Mucosa of rectum (tissue), 2 donors: Measurements from ENCODE around the gene NCAPH2.
A peak's percentile ranks its signal among the peaks of the same experiment; 100 is the strongest.
"Not testable (repeated sequence)": the region's sequence is repeated elsewhere in the genome, so short reads cannot be mapped to it uniquely, and the experiment has no call there.

Experiments
- H3K27ac ChIP-seq, 2 donors: one replicate each; pipeline ENCODE4 v1.7.0; 2013; ENCODE audit warnings: inconsistent platforms in 2 of 2, low read depth in 2 of 2, low read length in 2 of 2
- H3K27me3 ChIP-seq, 2 donors: one replicate each; pipeline ENCODE4 v1.7.0; 2013; ENCODE audit warnings: low read length in 2 of 2; ENCODE audit not compliant: control insufficient read depth in 2 of 2, insufficient read depth in 2 of 2
- H3K36me3 ChIP-seq, 2 donors: one replicate each; pipeline ENCODE4 v1.7.0; 2013; ENCODE audit warnings: low read length in 2 of 2; ENCODE audit not compliant: control insufficient read depth in 2 of 2, insufficient read depth in 2 of 2
- H3K4me1 ChIP-seq, 2 donors: one replicate each; pipeline ENCODE4 v1.7.0; 2013; ENCODE audit warnings: low read length in 2 of 2, mild to moderate bottlenecking in 1 of 2; ENCODE audit not compliant: control insufficient read depth in 2 of 2, insufficient read depth in 2 of 2
- H3K4me3 ChIP-seq, 2 donors: one replicate each; pipeline ENCODE4 v1.7.0; 2013; ENCODE audit warnings: low read length in 2 of 2
- H3K9ac ChIP-seq, 2 donors: one replicate each; pipeline ENCODE4 v1.7.0; 2013; ENCODE audit warnings: low read length in 2 of 2, low read depth in 1 of 2, mild to moderate bottlenecking in 1 of 2
- H3K9me3 ChIP-seq, 2 donors: one replicate each; pipeline ENCODE4 v1.7.0; 2013; ENCODE audit warnings: low read length in 2 of 2; ENCODE audit not compliant: control insufficient read depth in 2 of 2
- donor health status: healthy.
- donor health status: Normal muscosa, but diverticular disease.

The NCAPH2 gene

DNA sequence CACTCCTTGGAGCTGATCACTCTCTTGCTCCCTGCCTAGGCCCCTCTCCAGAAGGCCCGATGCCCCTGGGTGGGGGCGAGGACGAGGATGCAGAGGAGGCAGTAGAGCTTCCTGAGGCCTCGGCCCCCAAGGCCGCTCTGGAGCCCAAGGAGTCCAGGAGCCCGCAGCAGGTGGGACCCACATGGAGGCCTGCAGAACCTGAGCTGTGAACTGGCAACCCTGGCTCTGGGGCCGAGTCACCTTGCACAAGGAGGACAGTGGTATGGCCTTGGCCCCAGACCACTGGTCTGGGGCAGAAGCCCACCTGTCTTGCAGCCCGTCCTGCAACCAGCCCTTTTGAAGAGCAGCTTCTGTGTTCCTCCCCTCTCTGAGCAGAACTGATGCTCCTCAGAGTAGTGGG lies 11.1 kb downstream of the NCAPH2 start:
- Histone ChIP-seq H3K9me3 (no peaks in the 10 kb centered on the region), H3K4me1 (peaks cover 10 to 15% of the 10 kb centered on the region in 2 donors), H3K9ac (no peak overlapping the region), H3K27me3 (no peaks in the 10 kb centered on the region), H3K36me3 (peaks cover 52 to 61% of the 10 kb centered on the region in 2 donors), H3K4me3 (no peak overlapping the region), H3K27ac (no peak overlapping the region)

GRCh38 chr22:50520184-50520583 lies 12.2 kb downstream of the NCAPH2 start:
- H3K4me1 ChIP-seq, result peaks cover 17 to 21% of the 10 kb centered on the region in 2 donors
- not testable (repeated sequence) for H3K27me3 ChIP-seq, H3K4me3 ChIP-seq, H3K9me3 ChIP-seq, H3K9ac ChIP-seq, H3K27ac ChIP-seq
- H3K36me3 ChIP-seq, result peaks cover 52 to 56% of the 10 kb centered on the region in 2 donors

DNA sequence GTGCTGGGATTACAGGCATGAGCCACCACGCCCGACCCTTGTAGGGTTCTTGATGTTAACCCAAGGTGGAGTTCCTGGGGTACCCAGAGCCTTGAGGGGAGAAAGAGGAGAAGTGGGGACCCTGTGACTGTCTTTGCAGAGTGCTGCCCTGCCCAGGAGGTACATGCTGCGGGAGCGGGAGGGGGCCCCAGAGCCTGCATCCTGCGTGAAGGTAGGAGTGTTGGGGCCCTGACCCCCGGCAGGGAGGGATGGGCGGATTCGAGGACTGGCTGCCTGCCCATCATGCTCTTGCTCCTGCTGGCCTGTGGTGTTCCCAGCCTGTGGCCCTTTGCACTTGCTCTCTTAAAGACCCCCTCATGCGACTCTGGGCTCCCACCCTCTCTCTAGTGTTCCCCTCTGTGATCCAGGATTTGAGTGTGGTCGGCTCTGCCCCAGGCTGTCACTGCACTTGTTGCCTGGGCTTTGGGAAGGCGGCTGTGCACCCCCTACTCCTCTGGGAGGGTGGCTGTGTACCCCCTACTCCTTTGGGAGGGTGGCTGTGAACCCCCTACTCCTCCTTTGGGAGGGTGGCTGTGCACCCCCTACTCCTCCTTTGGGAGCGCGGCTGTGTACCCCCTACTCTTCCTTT lies 12.9 kb downstream of the NCAPH2 start:
- H3K27ac ChIP-seq, result no peak overlapping the region
- H3K4me1 ChIP-seq, result peaks cover 17 to 21% of the 10 kb centered on the region in 2 donors
- H3K9me3 ChIP-seq, result no peaks in the 10 kb centered on the region
- no peaks in the 10 kb centered on the region for H3K27me3 ChIP-seq
- peaks cover 52 to 56% of the 10 kb centered on the region in 2 donors for H3K36me3 ChIP-seq
- no peak overlapping the region for H3K4me3 ChIP-seq
- no peak overlapping the region for H3K9ac ChIP-seq

DNA sequence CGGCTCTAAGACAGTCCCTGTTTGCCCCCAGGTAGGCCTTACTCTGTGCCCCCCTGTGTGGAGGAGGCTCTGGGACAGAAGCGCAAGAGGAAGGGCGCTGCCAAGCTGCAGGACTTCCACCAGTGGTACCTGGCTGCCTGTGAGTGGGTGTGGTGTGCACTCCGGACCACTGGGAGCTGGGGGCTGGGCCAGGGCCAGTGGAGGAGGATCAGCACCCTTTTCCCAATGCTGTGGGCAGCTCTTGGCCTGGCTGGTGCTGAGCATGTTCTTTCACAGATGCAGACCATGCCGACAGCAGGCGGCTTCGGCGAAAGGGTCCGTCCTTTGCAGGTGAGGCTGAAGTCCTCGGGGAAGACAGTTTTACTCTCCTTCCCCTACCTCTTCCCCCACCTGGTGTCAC lies 13.7 kb downstream of the NCAPH2 start:
- H3K9ac ChIP-seq, result no peak overlapping the region
- no peaks in the 10 kb centered on the region for H3K27me3 ChIP-seq
- H3K9me3 ChIP-seq, result no peaks in the 10 kb centered on the region
- H3K36me3 ChIP-seq, result peaks cover 46 to 52% of the 10 kb centered on the region in 2 donors
- H3K4me1 ChIP-seq, result peaks cover 23 to 24% of the 10 kb centered on the region in 2 donors
- no peak overlapping the region for H3K27ac ChIP-seq
- no peak overlapping the region for H3K4me3 ChIP-seq

DNA sequence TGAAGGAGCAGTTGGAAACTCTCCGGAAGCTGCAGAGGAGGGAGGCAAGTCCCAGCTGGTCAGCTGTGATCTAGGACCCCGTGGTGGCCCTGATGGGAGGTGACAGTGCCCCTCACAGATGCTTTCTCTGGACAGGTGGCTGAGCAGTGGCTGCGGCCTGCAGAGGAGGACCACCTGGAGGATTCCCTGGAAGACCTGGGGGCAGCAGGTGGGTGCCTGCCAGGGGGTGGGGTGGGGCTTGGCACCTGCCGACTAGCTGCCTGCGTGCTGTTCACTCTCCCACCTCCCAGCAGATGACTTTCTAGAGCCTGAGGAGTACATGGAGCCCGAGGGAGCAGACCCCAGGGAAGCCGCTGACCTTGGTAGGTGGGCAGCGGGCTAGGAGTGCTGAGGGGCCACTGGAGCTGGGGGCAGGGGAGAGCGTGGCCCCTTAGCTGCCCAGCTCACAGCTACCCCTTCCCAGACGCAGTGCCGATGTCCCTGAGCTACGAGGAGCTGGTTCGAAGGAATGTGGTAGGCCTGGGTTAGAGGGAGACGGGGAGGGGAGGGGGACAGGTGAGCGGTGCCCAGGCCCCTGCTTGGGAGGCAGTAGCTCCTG lies 14.3 kb downstream of the NCAPH2 start:
- Histone ChIP-seq H3K27me3 (no peaks in the 10 kb centered on the region), H3K9me3 (no peaks in the 10 kb centered on the region), H3K4me3 (no peak overlapping the region), H3K4me1 (peaks cover 26 to 30% of the 10 kb centered on the region in 2 donors), H3K9ac (no peak overlapping the region), H3K27ac (no peak overlapping the region), H3K36me3 (peaks cover 42 to 48% of the 10 kb centered on the region in 2 donors)

DNA sequence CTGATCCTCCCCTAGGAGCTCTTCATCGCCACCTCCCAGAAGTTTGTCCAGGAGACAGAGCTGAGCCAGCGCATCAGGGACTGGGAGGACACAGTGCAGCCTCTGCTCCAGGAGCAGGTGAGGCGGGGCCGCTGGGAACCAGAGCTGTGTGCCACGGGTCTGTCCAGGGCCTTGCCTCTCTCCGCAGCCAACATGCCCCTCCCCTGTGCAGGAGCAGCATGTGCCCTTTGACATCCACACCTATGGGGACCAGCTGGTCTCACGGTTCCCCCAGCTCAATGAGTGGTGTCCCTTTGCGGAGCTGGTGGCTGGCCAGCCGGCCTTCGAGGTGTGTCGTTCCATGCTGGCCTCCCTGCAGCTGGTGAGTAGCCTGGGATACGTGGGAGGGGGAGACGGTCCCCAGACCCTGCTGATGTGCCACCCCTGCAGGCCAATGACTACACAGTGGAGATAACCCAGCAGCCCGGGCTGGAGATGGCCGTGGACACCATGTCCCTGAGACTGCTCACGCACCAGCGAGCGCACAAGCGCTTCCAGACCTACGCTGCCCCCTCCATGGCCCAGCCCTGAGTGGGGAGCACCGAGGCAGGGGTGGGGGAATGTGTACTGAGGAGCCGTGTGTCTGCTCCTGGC lies 14.9 kb downstream of the NCAPH2 start:
- H3K9me3 ChIP-seq, result no peaks in the 10 kb centered on the region
- H3K4me1 ChIP-seq, result peaks cover 28 to 31% of the 10 kb centered on the region in 2 donors
- H3K27me3 ChIP-seq, result no peaks in the 10 kb centered on the region
- no peak overlapping the region for H3K27ac ChIP-seq
- peaks cover 36 to 45% of the 10 kb centered on the region in 2 donors for H3K36me3 ChIP-seq
- H3K4me3 ChIP-seq, result no peak overlapping the region
- no peak overlapping the region for H3K9ac ChIP-seq

- Histone ChIP-seq H3K27ac (no peak overlapping the region), H3K27me3 (no peaks in the 10 kb centered on the region)
Observed at GRCh38 chr22:50523458-50523805, 15.4 kb downstream of the NCAPH2 start.

DNA sequence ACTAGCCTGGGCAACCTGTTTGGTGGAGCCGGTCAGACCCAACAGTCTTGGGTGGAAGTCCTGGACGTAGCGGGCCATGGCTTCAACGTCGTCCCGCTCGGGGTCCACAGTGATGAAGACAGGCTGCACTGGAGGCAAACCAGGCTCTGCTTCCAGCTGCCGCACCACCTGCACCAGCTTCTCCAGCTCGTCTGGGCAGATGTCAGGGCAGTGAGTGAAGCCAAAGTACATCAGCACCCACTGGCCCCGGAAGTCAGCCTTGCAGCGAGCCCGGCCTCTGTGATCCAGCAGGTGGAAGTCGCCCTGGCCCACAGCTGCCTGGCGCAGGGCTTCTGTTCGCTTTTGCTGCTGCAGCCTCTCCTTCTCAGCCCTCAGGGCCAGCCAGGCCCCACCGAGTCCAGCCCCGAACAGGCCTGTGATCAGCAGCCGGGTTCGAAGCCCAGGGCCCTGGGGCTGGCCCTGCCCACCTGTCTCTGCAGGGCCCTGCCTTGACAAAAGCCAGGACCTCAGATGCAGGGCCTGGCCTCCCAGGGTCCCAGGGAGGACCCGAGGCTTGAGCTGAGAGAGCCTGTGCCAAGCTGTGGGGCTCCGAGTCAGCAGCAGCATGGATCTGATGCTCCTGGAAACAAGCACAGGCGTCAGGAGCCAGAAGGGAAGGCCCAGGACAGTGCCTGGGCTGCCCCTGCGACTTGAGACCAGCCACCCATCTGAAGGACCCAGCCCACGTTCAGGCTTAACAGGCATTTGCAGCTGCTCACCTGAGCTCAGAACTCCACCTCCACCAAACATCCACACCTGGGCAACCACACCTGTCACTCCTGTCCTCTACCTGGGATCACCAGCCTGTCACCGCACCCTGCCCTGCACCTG lies 16.0 kb downstream of the NCAPH2 start:
- H3K27ac ChIP-seq, result peak overlapping the region; percentile 92 to 97
- peaks cover 32 to 37% of the 10 kb centered on the region in 2 donors for H3K36me3 ChIP-seq
- no peaks in the 10 kb centered on the region for H3K9me3 ChIP-seq
- H3K4me1 ChIP-seq, result peaks cover 28 to 31% of the 10 kb centered on the region in 2 donors
- H3K9ac ChIP-seq, result peak overlapping the region; percentile 38 to 80
- H3K4me3 ChIP-seq, result peak overlapping the region; percentile 78 to 81
- no peaks in the 10 kb centered on the region for H3K27me3 ChIP-seq

More at GRCh38 chr22:50523458-50523805, 15.4 kb downstream of the NCAPH2 start:
- Histone ChIP-seq H3K4me3 (peak overlapping the region; percentile 22 to 81), H3K9me3 (no peaks in the 10 kb centered on the region), H3K4me1 (peaks cover 28 to 31% of the 10 kb centered on the region in 2 donors), H3K9ac (no peak overlapping the region), H3K36me3 (peaks cover 32 to 43% of the 10 kb centered on the region in 2 donors)

GRCh38 chr22:50524676-50525103 lies 16.7 kb downstream of the NCAPH2 start:
- Histone ChIP-seq H3K27me3 (no peaks in the 10 kb centered on the region), H3K9ac (peak overlapping the region; percentile 75 to 80), H3K27ac (peak overlapping the region; percentile 92 to 97), H3K36me3 (peaks cover 28 to 31% of the 10 kb centered on the region in 2 donors), H3K9me3 (no peaks in the 10 kb centered on the region), H3K4me3 (peak overlapping the region; percentile 78 to 81), H3K4me1 (peaks cover 32 to 34% of the 10 kb centered on the region in 2 donors)
